SW 1271 (cell line): Measurements from ENCODE around the gene CHST1.

Source experiments
- DNase-seq, 2 experiments: peaks; one replicate each; lab custom pipeline; 2025; lab: John Stamatoyannopoulos, UW

The CHST1 gene

GRCh38 chr11:45674481-45675190, 9.2 kb upstream of the CHST1 start:
- no peak for DNase-seq

- DNase-seq: no peak
Measured at GRCh38 chr11:45673441-45673840, 8.0 kb upstream of the CHST1 start.

GRCh38 chr11:45672593-45672992, 7.2 kb upstream of the CHST1 start:
- no peak for DNase-seq

- no peak for DNase-seq
Measured at GRCh38 chr11:45671246-45672171, 6.1 kb upstream of the CHST1 start.

GRCh38 chr11:45670386-45671135, 5.1 kb upstream of the CHST1 start:
- DNase-seq: no peak

GRCh38 chr11:45669956-45670355, 4.5 kb upstream of the CHST1 start:
- DNase-seq: no peak

- DNase-seq: no peak
Measured at GRCh38 chr11:45669146-45669545, 3.7 kb upstream of the CHST1 start.

GRCh38 chr11:45667929-45668680, 2.7 kb upstream of the CHST1 start:
- no peak for DNase-seq

GRCh38 chr11:45666648-45667642, 1.5 kb upstream of the CHST1 start:
- no peak for DNase-seq

GRCh38 chr11:45665933-45666647, 668 bp upstream of the CHST1 start:
- no peak for DNase-seq

GRCh38 chr11:45664376-45665205, 831 bp downstream of the CHST1 start:
- DNase-seq: no peak

- DNase-seq: no peak
Measured at GRCh38 chr11:45663486-45664375, 1.7 kb downstream of the CHST1 start.

GRCh38 chr11:45662665-45663485, 2.5 kb downstream of the CHST1 start:
- peak in 1 of 2 experiments; percentile 42 for DNase-seq

GRCh38 chr11:45662096-45662664, 3.2 kb downstream of the CHST1 start:
- DNase-seq: no peak

- no peak for DNase-seq
Measured at GRCh38 chr11:45661439-45662055, 3.9 kb downstream of the CHST1 start.
